ENCODE results near the gene PPP1R9B. TPM values are rescaled to one million over a fixed set of nuclear protein-coding genes. Genes with fewer than 3 reads are reported as not detected.
A peak's percentile ranks its signal among the peaks of the same experiment; 100 is the strongest.

Gene PPP1R9B
- total and polyA plus RNA-seq, 9 donors: 24.7 to 66.1 (median 48.5) TPM

DNA sequence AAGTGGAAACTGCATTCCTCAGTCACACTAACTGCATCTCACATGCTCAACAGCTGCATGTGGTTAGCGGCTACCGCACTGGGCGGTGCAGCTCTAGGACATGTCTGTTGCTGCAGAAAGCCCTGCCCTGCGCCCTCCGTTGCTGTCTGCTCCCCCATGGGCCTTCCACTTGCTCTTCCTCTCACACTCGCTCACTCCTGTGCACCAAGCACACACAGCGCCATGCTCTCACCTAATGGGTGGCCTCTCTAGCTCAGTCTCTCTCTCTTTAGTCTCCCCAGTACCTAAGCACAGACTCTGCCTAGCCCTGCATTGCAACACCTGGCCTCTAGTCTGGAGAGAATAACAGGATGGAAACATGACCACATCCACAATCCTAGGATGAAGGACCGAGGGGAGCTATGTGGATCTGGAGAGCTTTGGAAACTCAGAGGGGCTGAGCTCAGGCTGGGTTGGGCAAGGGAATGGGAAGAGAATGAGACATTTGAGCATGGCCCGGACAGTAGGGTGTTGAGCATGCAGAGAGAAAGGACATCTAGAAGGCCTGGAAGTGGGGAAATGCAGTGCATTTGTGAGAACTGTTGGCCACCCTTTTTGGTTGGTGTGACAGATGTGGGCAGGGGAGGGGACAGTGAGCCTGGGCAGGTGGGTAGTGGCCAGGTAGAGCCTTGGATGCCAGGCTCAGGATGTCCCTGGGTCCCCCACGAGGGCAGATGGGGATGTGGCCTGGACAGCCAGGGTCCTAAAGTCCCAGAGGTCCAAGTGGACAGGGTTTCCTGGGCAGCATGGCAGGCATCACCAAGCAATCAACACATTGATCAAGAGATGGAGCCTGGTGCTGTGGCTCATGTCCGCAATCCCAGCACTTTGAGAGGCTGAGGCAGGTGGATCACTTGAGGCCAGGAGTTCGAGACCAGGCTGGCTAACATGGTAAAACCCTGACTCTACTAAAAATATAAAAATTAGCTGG is 31.4 kb upstream of the PPP1R9B start:
- H3K4me1 ChIP-seq (ENCODE audit: control insufficient read depth, insufficient read depth, low read length): peaks cover 58% of the 10 kb centered on the region
- H3K27me3 ChIP-seq (ENCODE audit: control insufficient read depth, insufficient read depth, low read length): no peaks in the 10 kb centered on the region
- H3K36me3 ChIP-seq (ENCODE audit: control insufficient read depth, insufficient read depth, low read length): peaks cover 20% of the 10 kb centered on the region
- no peaks in the 10 kb centered on the region for H3K9me3 ChIP-seq (replicated peaks; ENCODE audit: control insufficient read depth, low read depth, low read length)
- no peak overlapping the region for H3K4me3 ChIP-seq (ENCODE audit: low read length)
- DNase-seq: peak; percentile 77
- WGBS (ENCODE audit: insufficient coverage): 23% methylated on average over 11 of the region's 12 CpGs
- H3K27ac ChIP-seq (ENCODE audit: low read length): peak overlapping the region; percentile 70

DNA sequence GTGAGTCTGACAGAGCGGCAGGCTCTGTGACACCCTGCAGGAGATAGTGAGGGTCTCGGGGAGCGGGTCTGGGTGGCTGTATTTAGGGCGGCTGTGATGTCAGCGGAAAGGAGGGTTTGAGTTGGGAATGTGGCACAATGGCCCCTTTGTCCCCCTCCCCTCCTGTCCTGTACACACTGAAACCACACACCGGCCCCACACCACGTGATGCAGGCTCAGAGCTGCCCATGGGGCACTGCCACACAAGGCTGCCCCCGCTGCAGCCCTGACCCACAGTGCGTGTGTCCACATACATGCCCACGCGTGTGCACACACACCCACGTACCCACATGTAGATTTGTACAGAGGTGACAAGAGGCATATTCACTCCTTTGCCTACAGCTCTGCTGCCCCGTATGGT is 30.7 kb upstream of the PPP1R9B start:
- Histone ChIP-seq H3K4me3 (ENCODE audit: low read length) (no peak overlapping the region), H3K27me3 (ENCODE audit: control insufficient read depth, insufficient read depth, low read length) (no peaks in the 10 kb centered on the region), H3K36me3 (ENCODE audit: control insufficient read depth, insufficient read depth, low read length) (peaks cover 16% of the 10 kb centered on the region), H3K9me3 (replicated peaks; ENCODE audit: control insufficient read depth, low read depth, low read length) (no peaks in the 10 kb centered on the region), H3K27ac (ENCODE audit: low read length) (peak overlapping the region; percentile 70), H3K4me1 (ENCODE audit: control insufficient read depth, insufficient read depth, low read length) (peaks cover 59% of the 10 kb centered on the region)
- 77% methylated on average over 3 of the region's 13 CpGs for whole genome bisulfite sequencing (ENCODE audit: insufficient coverage)
- no peak for DNase-seq

DNA sequence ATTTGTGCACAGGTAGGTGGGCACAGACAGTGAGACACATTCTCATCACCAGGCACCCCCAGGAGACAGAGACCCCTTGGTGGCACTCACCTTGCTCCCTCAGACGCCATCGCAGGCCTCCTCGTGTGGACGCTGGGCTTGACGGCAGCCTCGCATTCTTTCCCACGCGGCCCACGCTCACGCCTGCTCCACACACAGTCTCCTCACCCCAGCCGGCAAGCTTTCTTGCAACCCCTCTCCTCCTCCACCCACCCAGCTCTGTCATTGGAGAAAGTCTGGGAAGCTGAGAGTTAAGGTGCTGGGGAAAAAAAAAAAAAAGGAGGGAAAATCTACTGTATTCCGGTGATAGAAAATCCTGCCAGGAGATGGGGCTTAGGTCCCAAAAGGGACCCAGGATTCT is 30.1 kb upstream of the PPP1R9B start:
- no peak overlapping the region for H3K4me3 ChIP-seq (ENCODE audit: low read length)

DNA sequence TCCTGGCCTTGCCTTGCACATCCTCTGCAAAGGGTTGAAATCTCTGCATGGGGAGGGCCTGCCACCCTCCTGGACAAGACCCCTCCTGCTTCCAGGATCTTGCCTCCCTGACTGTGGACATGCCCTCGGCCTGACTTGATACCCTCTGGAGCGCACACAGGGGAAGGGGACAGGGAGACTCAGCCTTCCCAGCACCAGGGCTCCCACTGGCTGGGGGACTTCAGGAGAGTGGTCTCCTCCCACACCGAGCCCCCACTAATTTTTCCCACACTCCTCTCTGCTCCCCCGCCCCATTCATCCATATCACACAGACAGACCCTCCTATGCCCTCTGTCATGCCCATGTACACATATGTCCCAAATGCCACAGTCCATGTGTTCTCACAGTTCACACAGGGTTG is 29.6 kb upstream of the PPP1R9B start:
- WGBS (ENCODE audit: insufficient coverage): 100% methylated on average over 1 of the region's 4 CpGs
- no peak overlapping the region for H3K27ac ChIP-seq (ENCODE audit: low read length)

More for the DNA sequence above, 30.1 kb upstream of the PPP1R9B start:
- DNase-seq: no peak
- Histone ChIP-seq H3K27me3 (ENCODE audit: control insufficient read depth, insufficient read depth, low read length) (no peaks in the 10 kb centered on the region), H3K36me3 (ENCODE audit: control insufficient read depth, insufficient read depth, low read length) (peaks cover 14% of the 10 kb centered on the region), H3K4me1 (ENCODE audit: control insufficient read depth, insufficient read depth, low read length) (peaks cover 62% of the 10 kb centered on the region), H3K27ac (ENCODE audit: low read length) (no peak overlapping the region), H3K9me3 (replicated peaks; ENCODE audit: control insufficient read depth, low read depth, low read length) (no peaks in the 10 kb centered on the region)
- 48% methylated on average over 10 of the region's 12 CpGs for WGBS (ENCODE audit: insufficient coverage)

GRCh38 chr17:50177983-50178834 is 27.7 kb upstream of the PPP1R9B start:
- 2% methylated on average over 17 of the region's 22 CpGs for WGBS (ENCODE audit: insufficient coverage)
- no peak overlapping the region for H3K4me3 ChIP-seq (ENCODE audit: low read length)
- H3K27ac ChIP-seq (ENCODE audit: low read length): peak overlapping the region; percentile 90
- no peaks in the 10 kb centered on the region for H3K9me3 ChIP-seq (replicated peaks; ENCODE audit: control insufficient read depth, low read depth, low read length)
- peaks cover 76% of the 10 kb centered on the region for H3K4me1 ChIP-seq (ENCODE audit: control insufficient read depth, insufficient read depth, low read length)
- no peaks in the 10 kb centered on the region for H3K27me3 ChIP-seq (ENCODE audit: control insufficient read depth, insufficient read depth, low read length)
- peak; percentile 92 for DNase-seq
- H3K36me3 ChIP-seq (ENCODE audit: control insufficient read depth, insufficient read depth, low read length): peaks cover 25% of the 10 kb centered on the region

More for the DNA sequence above, 29.6 kb upstream of the PPP1R9B start:
- Histone ChIP-seq H3K4me1 (ENCODE audit: control insufficient read depth, insufficient read depth, low read length) (peaks cover 67% of the 10 kb centered on the region), H3K27me3 (ENCODE audit: control insufficient read depth, insufficient read depth, low read length) (no peaks in the 10 kb centered on the region), H3K4me3 (ENCODE audit: low read length) (no peak overlapping the region), H3K36me3 (ENCODE audit: control insufficient read depth, insufficient read depth, low read length) (peaks cover 17% of the 10 kb centered on the region), H3K9me3 (replicated peaks; ENCODE audit: control insufficient read depth, low read depth, low read length) (no peaks in the 10 kb centered on the region)
- no peak for DNase-seq

DNA sequence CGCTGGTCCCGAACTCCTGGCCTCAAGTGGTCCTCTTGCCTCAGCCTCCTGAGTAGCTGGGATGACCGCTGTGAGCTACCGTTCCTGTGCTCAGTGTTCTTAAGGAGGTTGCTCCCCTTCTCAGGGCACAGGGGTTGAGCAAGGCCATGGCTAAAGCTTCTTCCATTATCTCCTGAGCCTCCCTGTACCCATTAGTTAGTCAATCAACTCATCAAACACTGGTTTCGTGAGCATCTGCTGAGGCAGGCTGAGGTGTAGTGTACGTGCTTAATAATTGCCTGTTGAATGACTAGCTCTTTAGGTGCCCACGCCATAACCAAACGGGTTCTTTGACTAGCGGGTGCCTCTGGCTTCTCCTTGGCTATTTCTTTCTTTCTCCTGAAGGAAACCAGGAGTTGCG is 27.0 kb upstream of the PPP1R9B start:
- 71% methylated on average over 8 of the region's 10 CpGs for WGBS (ENCODE audit: insufficient coverage)
- peak overlapping the region; percentile 90 for H3K27ac ChIP-seq (ENCODE audit: low read length)
- no peaks in the 10 kb centered on the region for H3K9me3 ChIP-seq (replicated peaks; ENCODE audit: control insufficient read depth, low read depth, low read length)
- peaks cover 26% of the 10 kb centered on the region for H3K36me3 ChIP-seq (ENCODE audit: control insufficient read depth, insufficient read depth, low read length)
- no peaks in the 10 kb centered on the region for H3K27me3 ChIP-seq (ENCODE audit: control insufficient read depth, insufficient read depth, low read length)
- no peak overlapping the region for H3K4me3 ChIP-seq (ENCODE audit: low read length)
- DNase-seq: no peak
- peaks cover 79% of the 10 kb centered on the region for H3K4me1 ChIP-seq (ENCODE audit: control insufficient read depth, insufficient read depth, low read length)

DNA sequence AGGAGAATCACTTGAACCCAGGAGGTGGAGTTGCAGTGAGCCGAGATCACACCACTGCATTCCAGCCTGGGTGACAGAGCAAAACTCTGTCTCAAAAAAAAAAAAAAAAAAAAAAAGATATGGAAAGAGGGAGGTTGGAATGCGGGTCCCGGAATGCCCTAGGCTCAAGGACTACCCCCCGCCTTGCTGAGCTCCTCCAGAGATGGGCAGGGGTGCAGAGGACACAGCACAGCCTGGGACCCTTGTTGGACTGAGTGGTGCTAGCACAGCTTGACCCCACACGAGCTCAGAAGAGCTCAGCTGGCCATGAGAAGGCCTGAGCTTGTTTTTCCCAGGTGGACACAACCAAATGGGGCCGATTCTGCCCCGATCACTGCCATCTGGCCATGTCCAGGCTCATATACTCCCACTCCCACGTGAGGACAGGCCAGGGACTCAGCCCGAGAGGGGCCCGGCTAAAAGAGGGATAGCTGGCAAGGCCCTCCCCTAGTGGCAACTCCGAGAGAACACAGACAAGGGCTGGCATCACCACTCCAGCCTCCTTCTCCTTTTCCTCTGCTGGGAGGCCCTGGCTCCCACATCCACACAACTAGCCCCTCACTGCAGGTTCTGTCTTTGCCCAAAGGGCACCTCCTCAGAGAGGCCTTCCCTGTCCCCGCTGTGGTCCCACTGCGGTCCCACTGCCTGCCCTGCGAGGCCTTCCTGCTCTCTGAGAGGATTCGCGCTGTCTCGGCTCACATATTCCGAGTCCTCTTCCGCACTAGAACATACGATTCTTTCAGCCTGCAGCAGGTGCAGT is 26.3 kb upstream of the PPP1R9B start:
- Histone ChIP-seq H3K4me3 (ENCODE audit: low read length) (no peak overlapping the region), H3K36me3 (ENCODE audit: control insufficient read depth, insufficient read depth, low read length) (peaks cover 31% of the 10 kb centered on the region), H3K27me3 (ENCODE audit: control insufficient read depth, insufficient read depth, low read length) (no peaks in the 10 kb centered on the region), H3K4me1 (ENCODE audit: control insufficient read depth, insufficient read depth, low read length) (peaks cover 81% of the 10 kb centered on the region), H3K9me3 (replicated peaks; ENCODE audit: control insufficient read depth, low read depth, low read length) (no peaks in the 10 kb centered on the region), H3K27ac (ENCODE audit: low read length) (peak overlapping the region; percentile 90)
- DNase-seq: no peak
- WGBS (ENCODE audit: insufficient coverage): 70% methylated on average over 12 of the region's 20 CpGs

- H3K9me3 ChIP-seq (replicated peaks; ENCODE audit: control insufficient read depth, low read depth, low read length): no peaks in the 10 kb centered on the region
- peaks cover 41% of the 10 kb centered on the region for H3K36me3 ChIP-seq (ENCODE audit: control insufficient read depth, insufficient read depth, low read length)
- DNase-seq: no peak
- H3K27me3 ChIP-seq (ENCODE audit: control insufficient read depth, insufficient read depth, low read length): no peaks in the 10 kb centered on the region
- peaks cover 75% of the 10 kb centered on the region for H3K4me1 ChIP-seq (ENCODE audit: control insufficient read depth, insufficient read depth, low read length)
- WGBS (ENCODE audit: insufficient coverage): 91% methylated on average over 7 of the region's 16 CpGs
- H3K4me3 ChIP-seq (ENCODE audit: low read length): no peak overlapping the region
- peak overlapping the region; percentile 38 for H3K27ac ChIP-seq (ENCODE audit: low read length)
Observed at GRCh38 chr17:50175035-50175807, 24.7 kb upstream of the PPP1R9B start.

DNA sequence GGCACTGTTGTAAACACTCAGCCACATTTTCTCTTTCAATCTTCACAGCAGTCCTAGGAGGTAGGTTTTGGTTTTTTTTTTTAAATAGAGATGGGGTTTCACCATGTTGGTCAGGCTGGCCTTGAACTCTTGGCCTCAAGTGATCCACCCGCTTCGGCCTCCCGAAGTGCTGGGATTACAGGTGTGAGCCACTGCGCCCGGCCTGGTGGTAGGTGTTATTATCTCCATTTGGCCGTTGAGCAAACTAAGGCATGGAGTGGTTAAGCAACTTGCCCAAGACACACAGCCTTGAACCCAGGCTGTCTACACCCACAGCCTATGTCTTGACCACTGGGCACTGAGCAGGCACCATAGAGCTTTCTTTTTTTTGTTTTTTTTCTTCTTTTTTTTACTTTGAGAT is 24.0 kb upstream of the PPP1R9B start:
- DNase-seq: no peak
- no CpG with 5 or more reads among the region's 6 CpGs for WGBS (ENCODE audit: insufficient coverage)
- Histone ChIP-seq H3K27me3 (ENCODE audit: control insufficient read depth, insufficient read depth, low read length) (no peaks in the 10 kb centered on the region), H3K4me1 (ENCODE audit: control insufficient read depth, insufficient read depth, low read length) (peaks cover 78% of the 10 kb centered on the region), H3K36me3 (ENCODE audit: control insufficient read depth, insufficient read depth, low read length) (peaks cover 49% of the 10 kb centered on the region), H3K27ac (ENCODE audit: low read length) (peak overlapping the region; percentile 98), H3K9me3 (replicated peaks; ENCODE audit: control insufficient read depth, low read depth, low read length) (no peaks in the 10 kb centered on the region), H3K4me3 (ENCODE audit: low read length) (no peak overlapping the region)
